ENCODE data around the gene SAT1.

GRCh38 chrX:23745786-23746185 lies 37.2 kb upstream of the SAT1 start:
- no peak for TF ChIP-seq CTCF (IDR thresholded peaks at IDR 0.05)
- no peak for TF ChIP-seq POLR2A (IDR thresholded peaks at IDR 0.05)
- TF ChIP-seq EP300 (IDR thresholded peaks at IDR 0.05; ENCODE audit: low read depth): no peak
- no peak for TF ChIP-seq POLR2AphosphoS5 (IDR thresholded peaks at IDR 0.05)

All from transverse colon (tissue), 4 donors.